ENCODE results near the gene IL16. TPM values are rescaled to one million over a fixed set of nuclear protein-coding genes. Genes with fewer than 3 reads are reported as not detected.

The IL16 gene
- polyA plus RNA-seq, 1 donor from 2014 or later = not detected

DNA sequence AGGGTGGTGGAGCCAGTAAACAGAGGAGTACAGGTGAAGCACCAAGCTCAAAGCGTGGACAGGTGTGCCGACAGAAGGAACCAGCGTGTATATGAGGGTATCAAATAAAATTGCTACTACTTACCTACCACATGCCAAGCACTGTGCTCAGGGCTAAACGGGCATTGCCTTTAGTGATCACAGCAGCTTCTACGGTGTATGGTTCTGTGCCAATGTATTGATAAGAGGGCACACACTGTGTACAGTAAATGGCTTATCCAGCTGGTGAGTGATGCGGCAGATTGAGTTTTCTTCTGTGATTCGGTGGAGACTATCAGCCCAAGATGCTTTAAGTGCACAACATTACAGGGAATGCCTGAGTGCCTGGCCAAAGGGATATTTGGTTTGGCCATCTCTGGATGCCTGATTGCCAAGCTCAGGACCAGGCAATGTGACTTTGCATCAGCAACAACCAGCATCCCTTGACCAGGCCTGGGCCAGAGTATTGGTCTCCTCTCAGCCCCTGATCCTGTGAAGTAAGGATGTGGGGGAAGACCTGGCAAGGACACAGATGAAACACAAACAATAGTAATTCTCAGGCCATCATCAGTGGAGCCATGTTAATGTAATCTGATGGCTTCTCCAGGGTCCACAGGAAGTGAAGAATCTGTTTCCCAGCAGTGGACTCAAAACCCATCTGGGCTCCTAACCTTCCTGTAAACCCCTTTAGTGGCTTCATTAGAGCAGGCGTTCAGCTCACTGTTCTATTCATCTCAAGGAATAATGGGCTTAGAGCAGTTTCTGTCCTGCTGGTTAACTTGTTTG lies 113.2 kb downstream of the IL16 start:
- Histone ChIP-seq H3K79me2 (replicated peaks; ENCODE audit: insufficient read depth, low read length) (no peaks in the 10 kb centered on the region), H3K36me3 (ENCODE audit: insufficient read depth, low read length) (no peaks in the 10 kb centered on the region), H3K9ac (ENCODE audit: low read length) (no peak overlapping the region), H3K4me2 (ENCODE audit: low read length) (no peak overlapping the region), H3F3A (ENCODE audit: insufficient read depth, low read length, poor library complexity, severe bottlenecking) (no peaks in the 10 kb centered on the region), H3K9me3 (ENCODE audit: low read length) (no peaks in the 10 kb centered on the region), H2AFZ (ENCODE audit: low read depth, low read length) (no peak overlapping the region), H3K9me2 (ENCODE audit: insufficient read depth, low read length) (no peaks in the 10 kb centered on the region), H3K4me3 (ENCODE audit: low read length) (no peak overlapping the region), H3K27me3 (ENCODE audit: insufficient read depth, low read depth, low read length) (no peaks in the 10 kb centered on the region), H4K20me1 (ENCODE audit: insufficient read depth) (no peaks in the 10 kb centered on the region), H3K27ac (ENCODE audit: low read length) (no peak overlapping the region)
- TF ChIP-seq EP300 (conservative IDR thresholded peaks at IDR 0.05; ENCODE audit: poor library complexity, severe bottlenecking) = no peak
- TF ChIP-seq, protein P1, sequence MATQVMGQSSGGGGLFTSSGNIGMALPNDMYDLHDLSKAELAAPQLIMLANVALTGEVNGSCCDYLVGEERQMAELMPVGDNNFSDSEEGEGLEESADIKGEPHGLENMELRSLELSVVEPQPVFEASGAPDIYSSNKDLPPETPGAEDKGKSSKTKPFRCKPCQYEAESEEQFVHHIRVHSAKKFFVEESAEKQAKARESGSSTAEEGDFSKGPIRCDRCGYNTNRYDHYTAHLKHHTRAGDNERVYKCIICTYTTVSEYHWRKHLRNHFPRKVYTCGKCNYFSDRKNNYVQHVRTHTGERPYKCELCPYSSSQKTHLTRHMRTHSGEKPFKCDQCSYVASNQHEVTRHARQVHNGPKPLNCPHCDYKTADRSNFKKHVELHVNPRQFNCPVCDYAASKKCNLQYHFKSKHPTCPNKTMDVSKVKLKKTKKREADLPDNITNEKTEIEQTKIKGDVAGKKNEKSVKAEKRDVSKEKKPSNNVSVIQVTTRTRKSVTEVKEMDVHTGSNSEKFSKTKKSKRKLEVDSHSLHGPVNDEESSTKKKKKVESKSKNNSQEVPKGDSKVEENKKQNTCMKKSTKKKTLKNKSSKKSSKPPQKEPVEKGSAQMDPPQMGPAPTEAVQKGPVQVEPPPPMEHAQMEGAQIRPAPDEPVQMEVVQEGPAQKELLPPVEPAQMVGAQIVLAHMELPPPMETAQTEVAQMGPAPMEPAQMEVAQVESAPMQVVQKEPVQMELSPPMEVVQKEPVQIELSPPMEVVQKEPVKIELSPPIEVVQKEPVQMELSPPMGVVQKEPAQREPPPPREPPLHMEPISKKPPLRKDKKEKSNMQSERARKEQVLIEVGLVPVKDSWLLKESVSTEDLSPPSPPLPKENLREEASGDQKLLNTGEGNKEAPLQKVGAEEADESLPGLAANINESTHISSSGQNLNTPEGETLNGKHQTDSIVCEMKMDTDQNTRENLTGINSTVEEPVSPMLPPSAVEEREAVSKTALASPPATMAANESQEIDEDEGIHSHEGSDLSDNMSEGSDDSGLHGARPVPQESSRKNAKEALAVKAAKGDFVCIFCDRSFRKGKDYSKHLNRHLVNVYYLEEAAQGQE (IDR thresholded peaks at IDR 0.05; ENCODE audit: borderline replicate concordance) = no peak

DNA sequence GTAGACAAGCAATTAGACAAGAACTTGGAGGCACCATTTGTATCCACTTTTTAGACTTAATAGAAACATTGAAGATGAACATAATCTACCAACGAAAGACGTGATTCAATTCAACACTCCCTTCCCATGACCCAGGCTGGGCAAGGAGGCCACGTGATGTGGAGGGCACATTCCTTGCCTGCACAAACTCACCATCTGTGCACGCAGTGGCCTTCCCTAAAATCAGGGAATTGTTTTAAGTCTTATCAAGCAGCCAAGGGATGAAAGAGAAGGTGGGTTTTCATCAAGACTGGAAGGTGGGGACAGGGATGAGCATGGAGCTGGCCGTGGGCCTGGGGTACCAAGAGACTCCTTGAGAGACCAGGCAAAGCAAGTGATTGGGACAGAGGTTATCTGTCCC lies 113.8 kb downstream of the IL16 start:
- Histone ChIP-seq H3K4me3 (ENCODE audit: low read length) (no peak overlapping the region), H3K9me3 (ENCODE audit: low read length) (no peaks in the 10 kb centered on the region), H4K20me1 (ENCODE audit: insufficient read depth) (no peaks in the 10 kb centered on the region), H3K9ac (ENCODE audit: low read length) (no peak overlapping the region), H3K27me3 (ENCODE audit: insufficient read depth, low read depth, low read length) (no peaks in the 10 kb centered on the region), H3K9me2 (ENCODE audit: insufficient read depth, low read length) (no peaks in the 10 kb centered on the region), H3K79me2 (replicated peaks; ENCODE audit: insufficient read depth, low read length) (no peaks in the 10 kb centered on the region), H3K36me3 (ENCODE audit: insufficient read depth, low read length) (no peaks in the 10 kb centered on the region), H3K27ac (ENCODE audit: low read length) (no peak overlapping the region), H2AFZ (ENCODE audit: low read depth, low read length) (no peak overlapping the region), H3F3A (ENCODE audit: insufficient read depth, low read length, poor library complexity, severe bottlenecking) (no peaks in the 10 kb centered on the region), H3K4me2 (ENCODE audit: low read length) (no peak overlapping the region)
- TF ChIP-seq EP300 (conservative IDR thresholded peaks at IDR 0.05; ENCODE audit: poor library complexity, severe bottlenecking) (no peak), EZH2 (IDR thresholded peaks at IDR 0.05; ENCODE audit: borderline replicate concordance, insufficient read depth, low read length, poor library complexity, severe bottlenecking) (no peak)

DNA sequence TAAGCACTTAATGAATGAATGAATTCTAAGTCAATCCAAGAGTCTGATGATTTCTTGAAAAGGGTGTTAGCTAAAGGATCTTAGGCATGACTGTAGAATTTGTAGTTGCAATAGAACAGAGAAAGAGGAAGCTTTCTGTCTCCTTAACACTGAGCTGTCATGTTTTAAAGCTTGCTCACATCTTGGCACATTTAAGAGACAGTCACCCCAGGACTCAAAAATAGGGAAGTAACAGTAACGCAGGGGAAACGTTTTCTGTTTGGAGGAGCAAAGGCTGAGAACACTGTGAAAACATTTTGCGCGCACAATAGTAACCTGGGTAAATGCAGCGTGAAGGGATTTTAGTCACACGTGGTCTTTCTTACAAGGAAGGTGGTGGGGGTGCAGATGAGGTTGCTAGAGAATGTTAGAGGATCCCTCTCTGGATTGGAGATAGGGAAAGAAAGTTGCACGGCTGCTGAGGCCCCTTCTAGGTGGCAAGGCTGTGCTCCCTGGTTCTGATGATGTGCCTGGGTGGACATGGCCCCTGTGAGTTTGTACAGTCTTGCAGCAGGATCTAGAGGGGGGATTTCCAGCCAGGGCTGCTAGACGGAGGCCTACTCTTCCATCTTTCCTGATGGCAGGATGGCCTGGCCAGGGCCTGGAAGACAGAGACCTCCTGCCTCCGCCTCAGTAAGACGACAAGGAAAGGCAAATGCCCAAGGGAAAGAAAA lies 115.2 kb downstream of the IL16 start:
- no peak overlapping the region for H2AFZ ChIP-seq (ENCODE audit: low read depth, low read length)
- no peak overlapping the region for H3K4me2 ChIP-seq (ENCODE audit: low read length)
- no peak overlapping the region for H3K27ac ChIP-seq (ENCODE audit: low read length)

More for the DNA sequence above, 115.2 kb downstream of the IL16 start:
- no peak overlapping the region for H3K9ac ChIP-seq (ENCODE audit: low read length)
- no peak overlapping the region for H3K4me3 ChIP-seq (ENCODE audit: low read length)
- no peaks in the 10 kb centered on the region for H3K79me2 ChIP-seq (replicated peaks; ENCODE audit: insufficient read depth, low read length)
- no peaks in the 10 kb centered on the region for H3K9me2 ChIP-seq (ENCODE audit: insufficient read depth, low read length)
- H4K20me1 ChIP-seq (ENCODE audit: insufficient read depth) = no peaks in the 10 kb centered on the region
- no peak for TF ChIP-seq MXI1 (conservative IDR thresholded peaks at IDR 0.05; ENCODE audit: poor library complexity, severe bottlenecking)
- TF ChIP-seq, protein P2, sequence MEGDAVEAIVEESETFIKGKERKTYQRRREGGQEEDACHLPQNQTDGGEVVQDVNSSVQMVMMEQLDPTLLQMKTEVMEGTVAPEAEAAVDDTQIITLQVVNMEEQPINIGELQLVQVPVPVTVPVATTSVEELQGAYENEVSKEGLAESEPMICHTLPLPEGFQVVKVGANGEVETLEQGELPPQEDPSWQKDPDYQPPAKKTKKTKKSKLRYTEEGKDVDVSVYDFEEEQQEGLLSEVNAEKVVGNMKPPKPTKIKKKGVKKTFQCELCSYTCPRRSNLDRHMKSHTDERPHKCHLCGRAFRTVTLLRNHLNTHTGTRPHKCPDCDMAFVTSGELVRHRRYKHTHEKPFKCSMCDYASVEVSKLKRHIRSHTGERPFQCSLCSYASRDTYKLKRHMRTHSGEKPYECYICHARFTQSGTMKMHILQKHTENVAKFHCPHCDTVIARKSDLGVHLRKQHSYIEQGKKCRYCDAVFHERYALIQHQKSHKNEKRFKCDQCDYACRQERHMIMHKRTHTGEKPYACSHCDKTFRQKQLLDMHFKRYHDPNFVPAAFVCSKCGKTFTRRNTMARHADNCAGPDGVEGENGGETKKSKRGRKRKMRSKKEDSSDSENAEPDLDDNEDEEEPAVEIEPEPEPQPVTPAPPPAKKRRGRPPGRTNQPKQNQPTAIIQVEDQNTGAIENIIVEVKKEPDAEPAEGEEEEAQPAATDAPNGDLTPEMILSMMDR (IDR thresholded peaks at IDR 0.05; ENCODE audit: poor library complexity, severe bottlenecking) = no peak
- no peak for TF ChIP-seq RAD21 (conservative IDR thresholded peaks at IDR 0.05)
- TF ChIP-seq, protein P1 (IDR thresholded peaks at IDR 0.05; ENCODE audit: borderline replicate concordance) = no peak
- no peak for TF ChIP-seq TAF1 (IDR thresholded peaks at IDR 0.05; ENCODE audit: low read depth)
- no peak for TF ChIP-seq EP300 (conservative IDR thresholded peaks at IDR 0.05; ENCODE audit: poor library complexity, severe bottlenecking)
- no peak for TF ChIP-seq SMC3 (conservative IDR thresholded peaks at IDR 0.05; ENCODE audit: poor library complexity)
- TF ChIP-seq EZH2 (IDR thresholded peaks at IDR 0.05; ENCODE audit: borderline replicate concordance, insufficient read depth, low read length, poor library complexity, severe bottlenecking) = no peak
- TF ChIP-seq POLR2AphosphoS5 (IDR thresholded peaks at IDR 0.05) = no peak
- H3F3A ChIP-seq (ENCODE audit: insufficient read depth, low read length, poor library complexity, severe bottlenecking) = no peaks in the 10 kb centered on the region
- no peaks in the 10 kb centered on the region for H3K36me3 ChIP-seq (ENCODE audit: insufficient read depth, low read length)
- H3K27me3 ChIP-seq (ENCODE audit: insufficient read depth, low read depth, low read length) = no peaks in the 10 kb centered on the region
- H3K9me3 ChIP-seq (ENCODE audit: low read length) = no peaks in the 10 kb centered on the region

Measured in neural cell (in vitro differentiated cells).